Epithelial cell of proximal tubule (primary cell): ENCODE measurements around the gene AMZ1. TPM values are rescaled to one million over a fixed set of nuclear protein-coding genes. Genes with fewer than 3 reads are reported as not detected.

Experiments
- DNase-seq: peaks from one replicate; pipeline ENCODE4 v3.0.0-alpha.2; 2011; ENCODE audit warnings: low read depth
- H3K4me3 ChIP-seq: 2 replicates; pipeline ENCODE4 v1.5.1; 2011; ENCODE audit warnings: low read depth, mild to moderate bottlenecking, low read length
- total RNA-seq: library from RNA; depleted of rRNA; stranded (reverse); fragments of >200 nt; gene quantifications from 2 replicates; pipeline ENCODE4 v1.2.3, GENCODE V29; 2015
- TF ChIP-seq, protein P1 (sequence below): conservative IDR thresholded peaks from 2 replicates; pipeline ENCODE4 v1.5.1; 2012; ENCODE audit warnings: low read depth, mild to moderate bottlenecking, low read length

Gene AMZ1
- total RNA-seq, 1 donor from 2014 or later, result 0.29 TPM

GRCh38 chr7:2641406-2642393, 46.3 kb upstream of the AMZ1 start:
- H3K4me3 ChIP-seq, result no peak overlapping the region
- TF ChIP-seq, protein P1, sequence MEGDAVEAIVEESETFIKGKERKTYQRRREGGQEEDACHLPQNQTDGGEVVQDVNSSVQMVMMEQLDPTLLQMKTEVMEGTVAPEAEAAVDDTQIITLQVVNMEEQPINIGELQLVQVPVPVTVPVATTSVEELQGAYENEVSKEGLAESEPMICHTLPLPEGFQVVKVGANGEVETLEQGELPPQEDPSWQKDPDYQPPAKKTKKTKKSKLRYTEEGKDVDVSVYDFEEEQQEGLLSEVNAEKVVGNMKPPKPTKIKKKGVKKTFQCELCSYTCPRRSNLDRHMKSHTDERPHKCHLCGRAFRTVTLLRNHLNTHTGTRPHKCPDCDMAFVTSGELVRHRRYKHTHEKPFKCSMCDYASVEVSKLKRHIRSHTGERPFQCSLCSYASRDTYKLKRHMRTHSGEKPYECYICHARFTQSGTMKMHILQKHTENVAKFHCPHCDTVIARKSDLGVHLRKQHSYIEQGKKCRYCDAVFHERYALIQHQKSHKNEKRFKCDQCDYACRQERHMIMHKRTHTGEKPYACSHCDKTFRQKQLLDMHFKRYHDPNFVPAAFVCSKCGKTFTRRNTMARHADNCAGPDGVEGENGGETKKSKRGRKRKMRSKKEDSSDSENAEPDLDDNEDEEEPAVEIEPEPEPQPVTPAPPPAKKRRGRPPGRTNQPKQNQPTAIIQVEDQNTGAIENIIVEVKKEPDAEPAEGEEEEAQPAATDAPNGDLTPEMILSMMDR, result no peak
- peak; percentile 86 for DNase-seq

- H3K4me3 ChIP-seq, result no peak overlapping the region
- DNase-seq, result no peak
- TF ChIP-seq, protein P1, result peak; percentile 34
Measured at GRCh38 chr7:2643386-2644219, 44.4 kb upstream of the AMZ1 start.

- H3K4me3 ChIP-seq, result no peak overlapping the region
- no peak for DNase-seq
- TF ChIP-seq, protein P1, result no peak
Measured at GRCh38 chr7:2644220-2644561, 43.8 kb upstream of the AMZ1 start.

GRCh38 chr7:2644562-2645273, 43.3 kb upstream of the AMZ1 start:
- TF ChIP-seq, protein P1, result no peak
- no peak overlapping the region for H3K4me3 ChIP-seq
- no peak for DNase-seq

- no peak overlapping the region for H3K4me3 ChIP-seq
- no peak for DNase-seq
- TF ChIP-seq, protein P1, result no peak
Measured at GRCh38 chr7:2645274-2645868, 42.6 kb upstream of the AMZ1 start.

GRCh38 chr7:2646336-2646679, 41.7 kb upstream of the AMZ1 start:
- TF ChIP-seq, protein P1, result no peak
- H3K4me3 ChIP-seq, result no peak overlapping the region
- no peak for DNase-seq
